ENCODE results near the gene NFKB1.

GRCh38 chr4:102535398-102536082 lies 34.4 kb downstream of the NFKB1 start:
- TF ChIP-seq CTCF (IDR thresholded peaks at IDR 0.05; ENCODE audit: insufficient read depth, low read length) (no peak), GABPA (IDR thresholded peaks at IDR 0.05; ENCODE audit: low read depth) (no peak), SPI1 (IDR thresholded peaks at IDR 0.05; ENCODE audit: borderline replicate concordance, low read depth) (no peak)
